ELF-1 (cell line): ENCODE data around the gene ROBO1.
"Not testable (repeated sequence)": the region's sequence is repeated elsewhere in the genome, so short reads cannot be mapped to it uniquely, and the experiment has no call there.

Experiments
- DNase-seq: peaks from one replicate; pipeline ENCODE4 v3.0.0-alpha.2; 2016; ENCODE audit warnings: low read depth, low spot score

ROBO1 gene

DNA sequence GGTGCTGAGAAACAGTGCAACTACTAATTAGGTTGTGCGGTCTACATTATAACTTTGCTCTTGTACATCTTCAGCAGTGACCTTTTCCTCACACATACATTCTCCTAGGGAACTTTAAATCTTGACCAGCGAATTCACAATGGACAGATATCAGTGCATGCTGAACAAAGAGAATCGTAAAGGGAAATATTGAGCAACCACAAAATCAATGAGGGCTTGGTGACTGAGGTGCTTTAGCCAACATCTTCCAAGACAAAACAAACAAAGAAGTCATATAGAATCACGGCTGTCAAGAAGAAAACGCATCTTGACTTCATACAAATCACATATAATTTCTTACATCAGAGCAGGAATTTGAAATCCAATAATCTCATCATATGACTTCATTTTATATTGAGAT lies 1022.0 kb downstream of the ROBO1 start:
- DNase-seq: no peak

DNA sequence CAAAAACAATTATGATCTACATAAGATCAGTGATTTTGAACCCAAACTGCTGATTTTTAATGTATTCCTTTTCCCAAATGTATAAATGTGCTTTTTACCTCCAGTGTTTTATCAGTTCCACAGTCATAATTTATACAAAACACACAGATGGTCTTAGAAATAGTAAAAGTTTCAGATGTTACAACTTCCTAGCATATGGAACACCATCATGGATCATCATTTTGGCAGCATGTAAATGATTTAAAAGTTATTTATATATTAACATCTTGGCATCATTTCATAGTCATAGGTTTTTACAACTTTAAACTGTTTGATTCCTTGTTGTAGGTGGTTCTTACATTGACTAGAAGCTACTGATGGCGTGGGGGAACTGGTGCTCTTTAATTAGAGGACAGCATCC lies 1025.3 kb downstream of the ROBO1 start:
- no peak for DNase-seq

DNA sequence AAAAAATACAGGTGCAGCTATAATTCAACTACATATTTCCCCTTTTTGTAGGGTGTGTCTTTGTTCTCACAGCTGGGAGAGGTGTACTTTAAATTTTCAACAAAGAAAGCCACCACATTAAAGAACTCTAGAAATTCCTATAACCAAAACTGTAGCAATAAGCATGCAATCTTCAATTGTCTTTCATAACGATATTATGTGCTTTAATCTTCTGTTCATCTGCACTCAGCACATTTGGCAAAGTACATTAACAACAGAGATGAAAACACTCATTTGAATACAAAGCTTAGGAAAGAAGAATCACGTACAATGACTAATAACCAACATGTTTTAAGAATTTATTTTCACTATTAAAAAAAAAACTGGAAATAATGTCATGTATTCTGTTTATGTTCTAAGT lies 1025.8 kb downstream of the ROBO1 start:
- no peak for DNase-seq

DNA sequence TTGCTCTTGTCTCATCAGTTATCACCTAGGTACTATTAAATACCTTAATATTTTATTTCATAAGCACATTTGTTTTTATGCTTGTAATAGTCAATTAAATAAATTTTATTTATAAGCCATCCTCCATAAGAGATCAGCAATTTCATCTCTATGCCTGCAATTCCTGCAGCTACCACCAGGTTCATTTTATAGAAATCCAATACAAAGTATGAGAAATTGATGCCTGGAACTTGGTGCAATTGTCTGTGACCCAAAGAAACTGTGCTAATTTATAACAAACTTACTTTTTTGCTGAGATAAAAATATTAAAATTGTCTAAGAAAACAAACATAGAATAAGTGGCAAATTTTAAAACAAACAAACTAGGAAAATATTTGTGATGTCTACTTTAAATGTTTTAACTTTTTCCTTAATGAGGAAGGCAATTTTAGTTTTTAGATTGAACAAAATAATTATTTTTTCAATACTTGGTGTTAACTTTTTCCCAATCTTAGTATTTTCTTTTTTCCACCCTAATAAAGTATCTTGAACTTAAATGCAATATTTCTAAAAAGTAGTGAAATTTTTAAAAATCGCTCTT lies 1026.6 kb downstream of the ROBO1 start:
- no peak for DNase-seq

DNA sequence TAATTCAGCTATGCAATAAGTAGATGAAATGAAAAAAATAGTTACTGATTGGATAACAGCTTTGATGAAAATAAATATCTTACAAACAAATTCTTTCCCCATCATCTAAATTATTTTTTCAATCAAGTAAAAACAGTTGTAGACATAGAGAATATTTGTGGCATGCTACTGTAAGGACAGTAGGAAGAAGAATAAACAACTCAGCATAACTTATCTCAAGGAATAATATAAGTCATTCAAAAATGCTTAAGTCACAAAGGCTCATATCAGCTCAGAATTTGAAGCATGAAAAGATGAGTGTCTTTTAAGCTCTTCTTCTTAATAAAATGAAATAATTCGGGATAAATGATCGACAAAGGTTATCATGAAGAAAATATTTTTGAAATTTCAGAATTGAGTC lies 1029.0 kb downstream of the ROBO1 start:
- no peak for DNase-seq

DNA sequence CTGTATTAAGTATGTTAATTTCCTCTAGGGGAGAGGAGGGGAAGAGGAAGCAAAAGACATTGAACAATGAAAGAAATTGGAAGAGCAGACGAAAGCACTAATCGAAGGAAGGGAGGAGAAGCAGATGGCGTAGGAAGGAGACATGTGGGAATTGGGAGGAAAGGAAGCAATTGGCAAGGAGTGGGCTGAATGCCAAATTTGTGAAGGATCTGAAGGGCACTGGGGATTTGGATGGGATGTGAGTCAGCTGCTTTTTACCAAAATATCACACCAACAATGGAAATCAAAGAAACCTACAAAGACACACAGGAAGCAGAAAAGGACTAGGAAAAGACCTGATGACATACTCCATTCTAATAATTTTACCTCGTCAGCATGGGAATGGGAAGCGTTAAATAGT lies 1029.8 kb downstream of the ROBO1 start:
- no peak for DNase-seq

DNA sequence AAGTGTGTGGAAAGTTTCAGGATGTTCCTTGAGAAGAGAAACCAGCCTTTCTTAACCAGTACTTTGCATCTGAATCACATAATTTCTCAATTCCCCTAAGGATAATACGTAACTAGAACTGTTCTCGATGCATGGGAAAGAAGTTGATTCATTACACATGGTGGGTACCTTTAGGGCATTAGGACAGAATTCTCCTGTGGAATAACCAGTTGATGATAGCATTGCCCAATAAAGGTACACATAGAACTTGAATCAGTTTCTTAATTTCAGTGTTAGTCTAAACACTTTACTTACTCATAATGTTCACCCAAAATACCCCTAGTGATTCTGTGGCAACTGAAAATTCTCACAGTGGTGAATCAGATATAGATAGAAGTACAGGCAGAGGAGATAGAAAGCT lies 1030.9 kb downstream of the ROBO1 start:
- DNase-seq: no peak

DNA sequence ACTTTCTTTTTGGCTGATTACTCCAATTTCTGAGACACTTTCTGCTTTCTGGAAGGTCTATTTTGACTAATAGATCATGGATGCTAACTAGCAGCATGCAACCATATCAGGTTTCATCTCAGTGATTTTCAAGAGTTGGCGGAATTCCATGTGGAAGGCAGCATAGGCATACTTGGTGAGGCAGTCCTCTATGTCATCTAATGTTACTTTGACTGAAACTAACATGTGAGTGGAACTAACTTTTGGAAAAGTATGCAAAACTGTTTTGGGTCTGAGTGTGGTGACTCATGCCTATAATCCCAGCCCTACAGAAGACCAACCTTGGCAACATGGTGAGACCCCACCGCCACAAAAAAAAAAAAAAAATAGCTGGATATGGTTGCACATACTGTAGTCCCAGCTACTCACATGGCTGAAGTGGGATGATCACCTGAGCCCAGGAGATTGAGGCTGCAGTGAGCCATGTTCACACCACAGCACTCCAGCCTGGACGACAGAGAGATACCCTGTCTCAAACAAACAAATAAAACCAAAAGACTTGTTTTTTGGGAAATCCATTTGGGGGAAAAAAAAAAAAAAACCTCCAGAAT lies 1033.7 kb downstream of the ROBO1 start:
- DNase-seq: no peak

DNA sequence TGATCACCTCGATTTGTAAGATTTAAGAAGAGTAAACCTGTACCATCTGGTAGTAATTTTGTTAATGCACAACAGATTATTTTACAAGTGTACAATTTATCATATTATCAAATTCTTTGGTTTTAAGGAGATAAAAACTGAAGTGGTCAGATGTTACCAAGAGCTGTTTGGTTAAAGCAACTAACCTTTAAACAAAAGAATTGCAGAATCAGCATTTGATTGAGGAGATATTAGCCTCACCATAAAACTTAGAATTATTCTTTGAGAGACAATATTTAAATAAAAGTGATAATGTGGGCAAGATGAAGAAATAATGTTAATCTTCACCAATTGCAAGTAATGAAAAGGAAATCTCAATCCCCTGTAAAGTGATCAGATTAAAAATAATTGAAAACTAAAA lies 1034.9 kb downstream of the ROBO1 start:
- DNase-seq: no peak

DNA sequence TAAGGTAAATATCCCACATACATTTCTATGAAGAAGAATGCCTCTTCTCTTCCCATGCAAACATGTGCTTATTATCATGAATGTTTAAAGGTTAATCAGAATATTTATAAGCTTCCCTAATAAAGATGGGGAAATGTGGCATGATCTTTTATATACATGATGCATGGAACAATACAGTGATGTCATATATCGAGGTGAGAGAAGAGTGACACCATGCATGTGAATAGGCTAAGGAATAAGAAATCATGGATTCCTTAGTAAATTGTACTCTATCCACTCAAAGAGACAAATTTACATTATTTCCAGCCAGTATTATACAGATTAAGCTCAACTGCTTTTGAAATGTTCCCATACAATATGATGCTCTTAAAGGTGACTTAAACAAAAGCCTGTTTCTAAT lies 1035.3 kb downstream of the ROBO1 start:
- DNase-seq: no peak

DNA sequence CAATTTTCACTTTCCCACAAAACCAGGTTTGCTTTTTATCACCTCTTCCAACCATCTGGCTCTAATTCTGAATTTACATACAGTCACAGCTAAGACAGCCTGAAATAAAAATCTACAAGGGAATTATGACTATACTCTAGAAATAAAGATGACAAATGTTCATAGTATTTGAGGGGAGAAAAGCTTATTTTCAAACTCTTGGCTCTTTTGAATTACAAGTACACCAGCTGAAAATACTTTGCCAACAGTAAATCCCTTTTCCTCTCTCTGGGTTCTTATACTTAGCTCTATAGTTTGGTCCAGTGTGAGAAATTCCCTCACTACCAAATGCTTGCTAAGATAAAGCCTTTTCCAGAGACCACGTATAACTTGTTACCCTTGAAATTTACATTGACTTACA lies 1037.9 kb downstream of the ROBO1 start:
- no peak for DNase-seq

DNA sequence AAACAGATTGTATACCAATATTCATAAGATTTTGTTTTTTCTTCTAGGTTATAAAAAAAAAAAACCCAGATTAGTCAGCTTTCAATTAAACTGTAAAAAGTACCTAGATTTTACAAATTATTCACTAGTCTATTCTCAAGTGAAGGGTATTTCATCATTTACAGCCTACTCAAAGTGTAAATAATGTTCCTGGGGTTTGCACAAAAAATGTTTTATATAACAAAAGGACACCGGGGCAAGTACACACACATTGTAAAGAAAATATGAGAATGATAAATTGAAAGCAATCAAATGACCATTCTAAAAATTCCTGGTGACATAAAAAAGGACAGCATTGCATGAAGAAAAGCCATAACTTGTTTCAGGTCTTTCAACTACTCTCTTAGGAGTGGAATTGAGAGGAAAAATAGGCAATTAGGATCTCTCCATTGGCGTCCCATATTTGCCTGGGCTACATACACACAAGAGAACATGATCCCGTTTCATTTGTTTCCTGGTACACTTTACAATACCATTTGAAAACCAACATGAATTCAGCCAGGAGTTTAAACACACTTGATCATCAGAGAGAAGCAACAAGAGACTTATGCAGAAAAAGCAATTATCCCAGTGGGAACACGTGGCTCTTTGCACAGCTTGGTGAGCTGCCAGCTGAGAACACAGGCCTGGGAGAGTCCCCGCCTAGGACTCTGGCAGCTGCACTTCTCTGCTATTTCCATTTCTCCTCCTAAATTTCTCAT lies 1039.2 kb downstream of the ROBO1 start:
- DNase-seq: peak; percentile 20

DNA sequence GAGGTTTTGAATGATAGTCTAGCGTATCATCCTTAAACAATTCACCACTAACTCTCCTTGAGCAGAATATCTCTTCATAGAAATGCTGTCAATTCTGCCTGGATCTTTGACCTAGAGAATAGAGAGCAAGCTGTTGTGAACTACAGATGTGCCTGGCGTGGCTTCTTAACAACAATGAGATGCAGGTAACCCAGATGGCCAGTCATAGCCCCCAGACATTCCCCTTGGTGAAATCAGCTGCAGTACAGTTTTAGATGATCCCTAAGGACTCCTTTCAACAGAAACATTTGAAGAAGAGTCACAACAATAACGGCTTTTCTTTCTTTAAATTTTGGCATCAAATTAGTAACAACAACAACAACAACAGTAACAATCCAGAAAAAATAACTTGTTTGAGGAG lies 1041.3 kb downstream of the ROBO1 start:
- peak; percentile 38 for DNase-seq

DNA sequence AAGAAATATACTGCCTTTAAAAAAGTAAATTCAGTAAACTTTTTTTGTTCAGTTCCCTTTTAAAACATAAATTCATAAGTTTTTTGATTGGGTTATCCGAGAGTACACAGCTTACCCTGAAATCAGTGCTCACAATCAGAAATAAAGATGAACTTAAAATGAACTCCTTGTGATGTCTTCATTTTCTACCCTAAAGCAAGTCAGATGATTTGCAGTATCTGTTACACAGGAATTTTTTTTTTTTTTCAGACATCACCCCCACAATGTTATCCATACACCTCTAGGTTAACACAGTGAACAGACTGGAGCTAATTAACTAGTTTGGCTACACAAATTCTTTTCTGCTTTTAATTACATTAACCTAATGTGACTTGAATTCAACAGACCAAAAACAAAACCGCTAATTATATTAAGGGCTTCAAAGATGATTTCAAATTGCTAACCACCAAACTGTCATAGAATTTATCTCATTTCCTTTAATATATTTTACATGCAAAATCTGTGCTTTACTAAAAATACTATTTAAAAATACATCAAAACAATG lies 1042.0 kb downstream of the ROBO1 start:
- DNase-seq: no peak

DNA sequence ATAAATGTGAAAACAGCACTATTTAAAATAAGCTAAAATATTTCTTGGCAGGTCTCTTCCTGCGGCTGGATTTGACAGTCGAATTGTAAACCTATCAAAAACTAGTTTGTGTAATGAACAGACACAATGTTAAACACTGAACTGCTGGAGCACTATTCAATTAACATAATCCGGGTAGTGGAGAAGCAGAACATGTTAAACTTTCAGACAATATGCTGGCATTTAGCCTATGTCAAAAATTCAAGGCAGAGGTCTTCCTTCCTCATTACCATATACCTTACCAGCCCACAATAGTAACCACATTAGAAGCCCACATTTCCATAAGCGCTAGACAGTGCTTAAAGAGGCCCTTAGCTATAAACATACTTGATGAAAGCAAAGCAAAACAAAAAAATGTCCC lies 1042.9 kb downstream of the ROBO1 start:
- DNase-seq: no peak

DNA sequence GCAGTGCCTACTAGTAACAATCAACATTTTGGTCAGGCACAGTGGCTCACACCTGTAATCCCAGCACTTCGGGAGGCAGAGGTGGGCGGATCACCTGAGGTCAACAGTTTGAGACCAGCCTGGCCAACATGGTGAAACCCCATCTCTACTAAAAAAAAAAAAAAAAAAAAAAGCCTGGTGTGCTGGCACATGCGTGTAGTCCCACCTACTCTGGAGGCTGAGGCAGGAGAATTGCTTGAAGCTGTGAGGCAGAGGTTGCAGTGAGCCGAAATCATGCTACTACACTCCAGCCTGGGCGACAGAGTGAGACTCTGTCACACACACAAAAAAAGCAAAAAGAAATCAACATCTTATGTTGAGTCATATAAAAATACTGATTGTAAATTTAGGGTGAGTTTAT lies 1043.4 kb downstream of the ROBO1 start:
- DNase-seq: not testable (repeated sequence)

DNA sequence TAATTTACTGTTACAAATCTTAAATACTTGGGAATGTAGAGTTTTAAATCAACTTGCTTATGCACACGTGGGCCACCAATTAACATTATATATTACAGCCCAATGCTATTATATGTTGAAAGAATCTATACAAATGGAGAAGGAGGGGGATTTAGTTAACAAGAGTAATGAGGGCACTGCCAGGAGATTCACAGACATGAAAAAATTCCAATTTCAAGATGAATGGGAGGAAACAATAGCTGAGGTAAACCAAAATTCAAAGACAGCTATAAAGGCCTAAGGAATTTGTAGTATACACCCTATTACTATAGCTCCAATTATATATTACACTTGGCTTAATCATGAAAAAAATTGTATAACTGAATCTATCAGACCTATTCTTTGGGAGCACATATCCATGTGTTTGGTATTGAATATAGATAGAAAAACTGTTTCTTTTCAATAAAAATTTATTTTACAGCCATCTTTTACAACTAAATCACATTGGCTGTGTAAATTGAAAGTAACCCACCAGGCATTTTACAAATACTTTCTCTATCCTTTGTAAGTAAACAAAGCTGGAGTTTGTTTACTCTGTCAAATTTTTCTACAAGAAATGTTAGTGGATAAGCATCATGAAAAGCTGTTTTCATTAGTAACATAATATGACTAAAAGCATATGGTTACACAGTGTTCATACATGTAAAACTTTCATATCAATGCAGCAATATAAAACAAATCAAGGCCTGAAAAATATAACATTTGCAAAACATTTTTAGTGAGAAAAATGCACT lies 1045.8 kb downstream of the ROBO1 start:
- DNase-seq: no peak

DNA sequence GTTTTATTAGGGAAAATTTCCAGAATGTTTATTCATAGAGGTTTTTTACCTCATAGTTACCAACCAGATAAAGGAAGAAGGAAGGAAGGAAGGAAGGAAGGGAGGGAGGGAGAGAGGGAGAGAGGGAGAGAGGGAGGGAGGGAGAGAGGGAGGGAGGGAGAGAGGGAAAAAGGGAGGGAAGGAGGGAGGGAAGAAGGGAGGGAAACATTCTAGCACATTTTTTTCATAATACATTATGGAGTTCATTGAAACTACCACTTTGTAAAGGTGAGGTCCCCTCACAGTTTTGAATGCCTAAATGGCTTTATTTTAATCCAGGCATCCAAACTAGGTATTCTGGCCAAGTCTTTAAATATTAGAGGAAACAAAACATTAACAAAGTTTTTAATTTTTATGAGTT lies 1049.1 kb downstream of the ROBO1 start:
- no peak for DNase-seq

DNA sequence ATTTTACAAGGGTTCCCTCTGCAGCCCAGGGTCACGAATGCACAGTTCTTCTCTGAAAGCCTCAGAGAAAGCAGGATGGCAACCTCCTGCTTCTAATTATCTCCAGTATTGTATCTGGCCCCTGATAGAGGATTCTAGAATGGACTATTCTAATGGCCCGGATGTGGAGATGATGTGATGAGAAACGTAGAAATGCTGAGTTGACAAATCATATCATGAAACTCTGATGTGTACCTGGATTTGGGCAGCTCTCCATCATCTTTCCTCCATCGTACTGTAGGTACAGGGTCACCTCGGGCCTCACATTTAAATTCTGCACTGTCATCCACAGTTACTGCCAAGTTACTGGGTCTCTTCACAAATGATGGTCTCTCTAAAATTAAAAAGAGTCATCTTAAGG lies 1050.8 kb downstream of the ROBO1 start:
- no peak for DNase-seq

DNA sequence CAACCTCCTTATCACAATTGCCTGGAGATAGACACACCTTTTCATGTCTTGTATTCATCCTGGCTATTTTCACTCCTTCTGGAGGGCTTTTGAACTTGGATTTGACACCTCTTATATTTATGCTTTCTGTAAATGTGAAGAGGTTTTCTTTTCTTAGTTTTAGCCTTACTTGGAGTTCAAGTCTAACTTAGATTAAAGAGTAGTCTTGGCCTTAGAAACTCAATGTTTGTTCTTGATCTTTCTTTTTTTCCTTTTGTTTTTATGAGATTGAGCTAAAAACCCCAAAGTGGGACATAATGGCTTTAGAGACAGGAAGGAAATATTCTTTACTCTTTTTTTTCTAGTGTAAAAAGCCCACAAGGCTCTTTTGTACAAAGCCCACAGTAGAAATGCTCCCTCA lies 1054.9 kb downstream of the ROBO1 start:
- no peak for DNase-seq

DNA sequence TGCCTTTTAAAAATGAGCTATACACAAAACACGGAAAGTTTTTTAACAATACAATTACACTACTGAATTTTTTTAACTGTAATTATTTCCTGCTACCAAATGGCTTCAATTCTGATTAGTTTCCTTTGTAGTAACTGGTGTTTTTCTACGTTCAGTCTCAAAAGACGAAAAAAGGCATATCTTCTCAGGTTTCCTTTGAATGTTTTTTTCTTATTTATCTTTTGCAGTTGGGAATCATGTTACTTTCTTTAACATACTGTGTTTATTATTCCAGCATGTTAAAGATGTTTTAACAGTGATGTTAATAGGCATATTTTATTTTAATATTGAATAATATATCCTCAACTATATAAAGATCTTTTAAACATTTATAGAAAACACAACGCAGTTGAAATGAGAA lies 1055.5 kb downstream of the ROBO1 start:
- no peak for DNase-seq

DNA sequence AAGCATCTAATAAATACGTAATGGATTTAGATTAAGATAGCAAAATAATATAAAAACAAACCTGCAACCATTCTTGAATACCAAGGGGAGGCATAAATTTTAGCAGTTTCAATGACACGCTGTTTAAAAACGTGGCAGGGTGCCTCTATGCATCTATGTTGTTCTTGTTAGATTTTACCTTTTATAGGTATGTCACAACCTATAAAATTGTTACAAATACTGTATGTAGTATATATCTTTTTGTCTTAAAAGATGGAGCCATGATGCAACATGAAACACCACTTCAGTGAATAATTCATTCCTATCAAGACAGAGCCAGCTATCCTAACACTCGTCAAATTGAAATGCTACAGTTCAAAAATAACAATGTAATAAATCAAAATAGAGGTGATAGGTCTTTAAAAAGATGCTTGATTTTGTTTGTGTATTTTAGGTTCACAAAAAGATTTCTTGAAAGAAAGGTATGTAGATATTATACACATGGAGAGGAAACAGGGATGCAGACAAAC lies 1059.2 kb downstream of the ROBO1 start:
- DNase-seq: no peak
